HG03571 (cell line): ENCODE data around the gene SH3GLB1.
A peak's percentile ranks its signal among the peaks of the same experiment; 100 is the strongest.
"Not testable (repeated sequence)": the region's sequence is repeated elsewhere in the genome, so short reads cannot be mapped to it uniquely, and the experiment has no call there.

ENCODE experiments used
- ATAC-seq: cut with Tn5 transposase; IDR thresholded peaks from one replicate; pipeline ENCODE4 v1.9.1; 2021; ENCODE audit not compliant: unreplicated experiment

The SH3GLB1 gene

GRCh38 chr1:86704458-86704971 lies at the start of gene SH3GLB1:
SH3GLB1 (plus strand) TSS chr1:86704576; CDS start chr1:86704900, 324 bp downstream.
- peak; percentile 88 for ATAC-seq

- ATAC-seq: not testable (repeated sequence)
Observed at GRCh38 chr1:86658381-86658780, 46.0 kb upstream of the SH3GLB1 start.

GRCh38 chr1:86666368-86666767 lies 38.0 kb upstream of the SH3GLB1 start:
- no peak for ATAC-seq

DNA sequence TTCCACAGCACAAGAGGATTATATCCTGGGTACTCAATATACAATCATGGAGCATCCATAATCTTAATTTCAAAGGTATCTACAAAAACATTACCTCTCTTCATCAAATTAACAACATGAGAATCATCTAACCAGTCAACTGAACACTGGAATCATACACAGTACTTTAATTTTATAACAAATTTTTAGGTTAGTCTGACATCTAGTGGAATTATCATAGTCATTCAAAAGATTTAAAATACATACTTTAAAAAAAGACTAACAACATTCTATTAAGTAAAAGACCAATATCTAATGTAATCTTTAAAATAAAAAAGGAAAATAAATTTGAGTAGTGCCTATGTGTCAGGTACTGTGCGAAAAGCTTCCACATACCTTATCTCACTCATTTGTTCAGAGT lies 16.8 kb upstream of the SH3GLB1 start:
- ATAC-seq: no peak

- no peak for ATAC-seq
Observed at GRCh38 chr1:86692641-86693040, 11.7 kb upstream of the SH3GLB1 start.

- ATAC-seq: no peak
Observed at GRCh38 chr1:86695400-86695799, 9.0 kb upstream of the SH3GLB1 start.

GRCh38 chr1:86696522-86696921 lies 7.9 kb upstream of the SH3GLB1 start:
- ATAC-seq: no peak

GRCh38 chr1:86699186-86699585 lies 5.2 kb upstream of the SH3GLB1 start:
- no peak for ATAC-seq

DNA sequence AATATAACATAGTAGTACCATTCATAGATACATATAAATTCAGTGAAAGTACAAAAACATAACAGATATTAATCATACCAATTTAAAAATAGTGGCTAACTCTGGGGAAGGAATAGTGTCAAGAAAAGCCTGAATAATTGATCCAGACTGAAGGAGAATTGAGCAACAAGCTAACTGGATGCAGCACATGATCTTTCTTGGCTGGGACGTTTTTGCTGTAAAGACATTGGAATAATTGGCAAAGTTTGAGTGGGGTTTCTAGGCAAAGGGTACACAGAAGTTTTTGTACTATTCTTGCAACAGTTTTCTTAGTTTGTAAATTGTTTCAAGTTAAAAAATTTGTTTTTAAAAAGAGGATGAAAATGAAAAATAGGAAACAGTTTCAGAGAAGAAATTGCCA lies 2.6 kb upstream of the SH3GLB1 start:
- ATAC-seq: no peak

DNA sequence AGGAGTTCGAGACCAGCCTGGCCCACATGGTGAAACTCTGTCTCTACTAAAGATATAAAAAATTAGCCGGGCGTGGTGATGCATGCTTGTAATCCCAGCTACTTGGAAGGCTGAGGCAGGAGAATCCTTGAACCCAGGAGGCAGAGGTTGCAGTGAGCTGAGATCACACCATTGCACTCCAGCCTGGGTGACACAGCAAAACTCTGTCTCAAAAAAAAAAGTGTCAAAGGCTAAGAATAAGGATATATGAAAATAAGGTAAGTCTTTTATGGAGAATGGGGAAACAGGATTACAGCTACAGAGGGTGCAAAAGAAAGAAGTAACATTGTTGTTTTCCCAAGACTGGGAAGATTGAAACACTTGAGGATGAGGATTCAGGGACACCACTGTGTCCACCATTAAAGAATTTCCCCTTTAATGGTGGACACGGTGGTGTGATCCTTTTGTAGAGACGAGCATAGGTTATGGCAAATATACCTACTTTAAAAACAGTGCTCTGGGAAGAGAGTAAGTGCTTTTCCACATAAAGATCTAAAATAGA lies 1.4 kb upstream of the SH3GLB1 start:
- not testable (repeated sequence) for ATAC-seq

DNA sequence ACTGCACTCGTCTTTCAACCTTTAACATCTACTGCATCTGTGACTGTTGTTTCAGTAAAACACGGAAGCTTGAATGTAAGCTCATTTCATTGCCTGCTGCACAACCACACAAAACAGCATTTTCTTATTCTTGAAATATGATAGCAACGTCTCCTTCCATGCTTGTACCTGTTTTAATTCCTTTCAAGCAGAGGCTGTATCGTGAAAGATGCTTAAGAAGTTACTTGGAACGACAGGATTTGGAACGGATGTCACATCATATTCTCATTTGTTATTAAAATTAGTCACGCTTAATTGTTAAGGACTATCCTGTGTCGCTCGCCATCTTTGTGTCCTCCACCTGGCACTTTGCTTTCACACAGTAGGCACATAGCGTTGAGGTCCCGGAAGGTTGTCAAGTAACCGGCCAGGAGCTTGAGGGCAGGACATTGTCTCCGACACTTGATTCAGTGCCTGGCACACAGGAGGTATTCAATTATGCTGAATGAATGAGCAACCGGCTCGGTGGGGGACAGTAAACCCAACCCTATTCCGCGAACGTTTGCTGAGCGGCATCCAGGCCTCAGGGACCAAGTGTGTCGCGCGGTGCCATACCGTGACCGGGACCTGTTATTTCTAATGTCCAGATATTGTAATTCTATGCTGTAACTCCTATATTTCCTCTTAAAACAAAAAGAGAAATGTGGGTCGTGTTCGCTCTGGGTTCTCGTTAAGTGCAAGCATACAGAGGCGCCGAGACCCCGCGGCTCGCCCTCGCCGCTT lies 499 bp upstream of the SH3GLB1 start:
- peak; percentile 33 for ATAC-seq

DNA sequence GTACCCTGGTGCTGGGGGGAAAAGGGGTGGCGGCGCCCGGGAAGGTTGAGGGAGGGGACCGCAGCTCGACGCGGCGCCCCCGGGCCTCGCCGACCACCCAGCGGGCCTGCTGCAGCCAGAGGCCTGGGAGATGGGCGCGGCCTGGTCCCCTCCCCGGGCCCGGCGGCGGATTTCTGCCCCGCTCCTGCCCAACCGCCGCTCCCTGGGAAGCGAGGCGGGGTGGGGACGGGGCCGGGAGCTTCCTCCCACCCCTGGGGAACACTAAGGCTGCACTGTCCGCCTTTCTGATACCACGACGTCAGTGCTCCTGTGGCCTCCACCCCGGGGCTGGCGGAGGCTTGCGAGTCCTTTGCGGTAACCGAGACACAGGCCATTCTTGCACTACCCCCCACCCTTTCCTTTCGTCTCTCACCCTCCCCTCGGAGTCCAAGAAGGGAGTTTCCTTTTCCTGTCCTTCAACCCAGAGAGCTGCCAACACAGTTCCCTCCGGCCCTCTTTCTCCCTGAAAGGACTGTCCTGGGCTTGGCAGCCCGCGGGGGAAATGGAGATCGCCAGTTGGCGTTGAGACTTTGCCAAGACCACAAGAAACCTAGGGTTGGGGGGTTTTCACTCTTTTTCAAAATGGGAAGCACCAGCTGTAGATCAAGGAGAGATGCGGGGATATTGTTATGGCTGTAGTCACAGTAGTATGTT lies 742 bp downstream of the SH3GLB1 start:
- ATAC-seq: peak; percentile 28

GRCh38 chr1:86705665-86705985 lies 1.2 kb downstream of the SH3GLB1 start:
- ATAC-seq: no peak

GRCh38 chr1:86706018-86706635 lies 1.8 kb downstream of the SH3GLB1 start:
- ATAC-seq: no peak

- ATAC-seq: no peak
Observed at GRCh38 chr1:86708920-86709319, 4.5 kb downstream of the SH3GLB1 start.

- ATAC-seq: no peak
Observed at GRCh38 chr1:86712088-86712860, 7.9 kb downstream of the SH3GLB1 start.

DNA sequence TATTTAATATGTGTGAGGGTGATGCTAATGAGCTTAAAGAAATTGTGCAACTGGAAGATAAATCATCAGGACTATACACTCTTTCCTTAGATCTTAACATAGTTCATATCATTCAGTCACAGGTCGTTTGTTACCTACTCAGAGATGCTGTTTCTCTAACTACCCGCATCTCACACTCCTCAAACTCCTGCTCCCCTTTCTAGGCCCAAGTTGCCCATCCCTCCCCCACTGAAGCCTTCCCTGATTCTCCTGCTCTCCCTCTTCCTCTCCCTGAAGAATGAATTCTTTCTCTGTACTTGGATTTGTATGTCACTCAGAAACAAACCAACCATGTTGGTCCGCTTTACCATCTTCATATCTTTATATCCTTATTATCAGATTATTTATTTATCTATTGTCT lies 9.1 kb downstream of the SH3GLB1 start:
- no peak for ATAC-seq

GRCh38 chr1:86714159-86714558 lies 9.8 kb downstream of the SH3GLB1 start:
- no peak for ATAC-seq

DNA sequence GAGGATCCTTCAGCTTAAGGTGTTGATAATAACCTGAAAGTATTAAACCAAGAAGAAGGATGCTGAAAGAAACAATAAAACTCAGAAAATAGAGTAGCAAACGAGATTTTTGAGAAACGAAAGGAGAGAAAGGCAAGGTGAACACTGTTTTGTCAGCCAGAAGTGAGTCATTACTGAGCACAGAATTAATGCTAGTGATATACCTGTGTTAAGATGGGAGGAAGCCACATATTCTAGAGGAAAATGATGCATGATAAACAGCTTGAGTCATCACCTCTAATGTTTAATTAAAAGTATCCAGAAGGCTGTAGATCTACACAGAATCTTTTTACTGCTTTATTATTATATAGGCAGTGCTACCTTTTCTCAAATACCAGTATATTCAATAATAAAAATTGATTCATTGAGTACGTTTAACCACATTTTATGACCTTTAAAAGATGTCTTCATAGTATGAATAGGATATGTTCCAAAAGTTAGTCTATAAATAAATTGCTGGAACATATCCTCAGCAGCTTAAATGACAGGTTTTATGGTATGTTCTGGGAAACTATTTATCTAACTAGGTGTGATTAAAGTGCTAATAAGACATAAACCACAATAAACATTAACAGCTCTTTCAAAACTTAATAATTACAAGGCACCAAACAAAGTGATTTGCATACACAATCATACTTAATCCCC lies 10.3 kb downstream of the SH3GLB1 start:
- ATAC-seq: no peak

DNA sequence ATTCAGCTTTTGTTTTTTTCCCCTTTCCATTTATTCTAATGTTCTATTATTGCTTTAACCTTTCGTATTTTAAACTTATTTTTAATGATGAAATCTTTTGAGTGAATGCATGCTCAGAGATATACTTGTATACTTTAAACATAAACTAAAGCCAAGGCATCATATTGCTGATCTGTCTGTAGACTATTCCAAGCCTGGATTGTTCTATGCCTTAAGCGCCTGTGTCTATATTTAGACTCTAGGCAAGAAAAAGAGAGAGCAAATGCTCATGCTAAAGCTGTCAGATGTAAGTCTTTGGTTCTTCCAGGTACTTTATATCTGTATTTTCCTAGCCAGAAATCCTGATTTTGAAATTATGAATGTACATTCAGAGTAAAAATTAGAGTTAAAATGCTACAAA lies 14.4 kb downstream of the SH3GLB1 start:
- no peak for ATAC-seq
